SIG-M5 treated with dmso at 0.1 percent for 504 hours (cell line): ENCODE measurements around the gene IER5.

Source experiments
- DNase-seq: peaks from one replicate; lab custom pipeline; 2025; ENCODE audit not compliant: unreplicated experiment; lab: John Stamatoyannopoulos, UW

The IER5 gene

DNA sequence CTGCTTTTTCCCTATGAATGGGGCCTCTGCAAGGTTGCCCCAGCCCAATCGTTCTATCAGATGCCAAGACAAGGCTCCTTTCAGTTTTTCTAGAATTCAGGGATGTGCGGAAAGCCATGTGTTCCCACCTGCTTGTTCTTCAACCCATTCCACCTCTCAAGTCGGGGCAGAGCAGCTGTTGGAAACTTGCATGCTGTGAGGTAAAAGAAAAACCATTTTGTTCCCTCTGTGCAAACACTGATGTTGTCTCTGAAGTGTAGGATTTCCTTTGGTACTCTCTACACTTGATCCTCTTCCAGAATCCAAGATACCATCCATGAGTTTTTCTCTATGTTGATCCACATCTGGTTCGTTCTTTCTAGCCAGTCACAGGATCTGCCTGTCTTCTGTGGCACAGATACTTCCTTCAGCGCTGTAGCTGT, 7.3 kb downstream of the IER5 start:
- DNase-seq = no peak

DNA sequence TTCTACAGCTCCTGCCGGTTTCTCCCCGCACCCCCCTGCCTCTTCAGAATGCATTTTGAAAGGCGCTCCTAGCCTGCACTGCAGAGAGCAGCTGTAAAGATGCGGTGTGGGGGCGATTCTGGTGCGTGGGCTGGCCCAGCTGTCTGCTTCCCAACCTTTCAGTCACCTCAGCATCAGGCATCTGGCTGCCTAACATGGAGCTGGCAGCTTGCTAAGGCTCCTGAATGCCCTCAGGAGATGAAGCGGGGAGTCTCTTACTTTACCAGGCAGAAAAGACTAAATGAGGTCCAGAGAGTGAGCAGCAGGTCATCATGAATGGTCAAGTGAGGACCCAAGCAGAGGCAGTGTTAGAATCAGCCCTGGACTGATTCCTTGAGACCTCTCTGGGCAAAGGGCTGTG, 8.7 kb downstream of the IER5 start:
- no peak for DNase-seq

DNA sequence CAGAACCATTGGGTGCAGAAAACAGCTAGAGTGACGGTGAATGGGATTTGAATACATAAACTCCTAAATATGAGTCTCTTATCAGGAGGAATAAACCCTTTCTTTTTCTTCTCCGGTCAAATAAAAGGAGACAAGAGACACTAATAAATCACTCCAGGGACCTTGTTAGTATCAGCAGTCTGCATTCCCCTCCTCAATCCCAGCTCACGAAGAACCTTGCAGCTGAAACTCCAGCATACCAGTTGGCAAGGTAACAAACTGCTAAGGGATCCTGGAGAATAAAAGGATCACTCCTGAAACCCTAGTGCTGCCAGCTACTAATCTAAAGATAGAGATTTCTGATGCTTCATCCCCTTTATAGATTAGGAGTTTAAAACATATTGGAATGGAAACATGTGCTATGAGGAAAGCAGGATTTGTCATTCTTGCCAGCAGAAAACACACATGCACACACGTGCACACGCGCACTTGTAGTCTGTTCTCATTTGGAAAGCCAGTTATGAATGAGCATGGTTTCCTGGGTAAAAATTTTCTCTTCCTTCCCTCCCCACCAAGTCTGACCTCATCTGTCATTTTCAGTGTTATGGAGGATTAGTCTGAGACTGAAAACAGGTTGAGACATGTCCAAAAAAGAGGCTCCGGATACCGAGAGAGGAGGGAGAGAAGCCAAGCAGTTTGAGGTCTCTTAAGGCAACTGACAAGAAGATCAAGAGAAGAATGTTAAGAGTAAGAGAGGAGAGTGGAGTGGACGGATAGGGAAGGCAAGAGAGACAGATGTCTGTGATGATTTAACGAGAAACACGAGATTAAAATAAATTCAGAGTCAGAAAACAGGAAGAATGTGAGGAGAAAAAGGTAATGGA, 10.9 kb downstream of the IER5 start:
- peak; percentile 30 for DNase-seq

DNA sequence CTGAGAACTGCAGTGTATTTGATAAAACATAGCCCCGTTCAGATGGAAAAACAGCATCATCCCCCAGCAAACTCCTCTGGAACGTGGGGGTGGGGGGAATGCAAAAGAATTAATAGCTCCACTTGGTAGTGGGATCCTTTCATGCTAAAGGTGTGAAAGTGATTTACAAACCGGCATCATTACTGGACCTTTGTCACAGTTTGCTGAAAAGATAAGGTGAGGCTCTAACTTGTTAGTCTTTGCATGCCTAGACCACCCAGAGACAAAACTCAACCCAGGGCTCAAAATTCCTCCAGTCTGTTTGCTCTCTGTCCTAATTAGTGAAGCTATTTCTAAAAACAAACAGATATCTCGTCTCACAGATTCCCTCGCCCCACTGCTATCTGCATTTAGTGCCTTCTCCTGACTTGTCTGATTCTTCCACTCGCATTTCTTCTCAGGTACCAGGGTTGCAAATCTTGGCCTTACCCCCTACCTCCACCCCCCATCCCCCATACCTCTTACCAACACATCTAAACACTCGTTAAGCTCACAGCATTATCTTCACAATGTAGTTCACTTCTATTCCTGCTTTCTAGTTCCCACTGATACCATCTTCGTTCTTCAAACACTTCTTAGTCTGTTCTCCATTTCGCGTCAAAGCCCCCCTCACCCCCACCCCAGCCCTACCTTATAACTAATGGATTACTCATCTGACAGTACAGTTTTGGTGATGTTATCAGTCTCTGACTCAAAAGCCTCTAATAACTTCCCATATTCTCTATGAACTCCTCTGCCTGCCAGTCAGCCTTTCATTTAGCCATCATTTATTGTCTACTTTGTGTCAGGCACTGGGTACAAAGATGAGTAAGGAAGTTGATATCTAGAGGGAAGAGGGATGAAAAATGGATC, 11.8 kb downstream of the IER5 start:
- DNase-seq = no peak

DNA sequence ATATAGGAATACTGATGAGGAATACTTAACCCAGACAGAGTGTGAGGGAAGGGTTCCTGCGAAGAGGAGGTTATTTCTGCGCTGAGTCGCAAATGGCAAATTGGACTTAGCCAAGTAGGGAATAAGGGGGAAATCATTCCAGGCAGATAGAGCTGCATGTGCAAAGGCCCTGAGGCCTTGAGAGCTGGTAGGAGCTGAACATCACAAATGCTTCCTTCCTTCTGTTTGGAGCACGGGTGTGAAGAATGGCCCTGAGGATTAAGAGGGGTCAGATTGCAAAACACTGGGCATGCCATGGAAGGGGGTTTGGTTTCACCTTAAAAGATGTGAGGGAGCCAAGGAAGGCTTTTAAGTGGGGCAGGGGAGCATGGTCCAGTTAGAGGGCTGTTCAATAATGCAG, 12.4 kb downstream of the IER5 start:
- DNase-seq = no peak

DNA sequence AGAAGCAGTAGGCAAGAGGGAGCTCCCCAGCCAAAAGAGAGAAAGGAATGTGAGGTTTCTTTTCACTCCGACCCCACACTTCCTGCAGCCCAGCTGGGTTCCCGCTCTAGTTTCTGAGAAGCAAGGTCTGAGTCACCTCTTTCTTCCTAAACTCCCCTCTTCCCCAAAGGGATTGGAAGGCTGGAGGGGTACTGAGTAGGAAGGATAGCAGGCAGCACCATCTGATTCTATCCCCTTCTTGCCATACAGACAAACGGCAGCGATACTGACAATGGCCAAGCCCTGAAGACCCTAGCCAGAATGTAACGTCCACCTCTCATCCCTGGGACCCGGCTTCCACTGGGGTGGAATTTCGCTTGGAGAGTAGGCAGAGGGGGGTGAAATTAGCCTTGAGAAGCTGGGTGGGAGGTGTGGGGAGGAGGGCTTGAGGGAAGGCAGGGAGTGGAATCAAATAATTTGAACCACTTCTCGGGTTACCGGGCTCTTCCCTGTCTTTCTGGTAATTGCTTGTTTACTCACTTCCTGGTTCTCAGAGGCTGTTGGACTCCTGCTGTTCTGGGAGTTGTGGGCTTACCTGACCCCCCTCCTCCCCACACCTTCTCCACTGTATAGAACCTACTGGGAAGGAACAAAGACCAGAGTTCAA, 13.2 kb downstream of the IER5 start:
- DNase-seq = no peak

DNA sequence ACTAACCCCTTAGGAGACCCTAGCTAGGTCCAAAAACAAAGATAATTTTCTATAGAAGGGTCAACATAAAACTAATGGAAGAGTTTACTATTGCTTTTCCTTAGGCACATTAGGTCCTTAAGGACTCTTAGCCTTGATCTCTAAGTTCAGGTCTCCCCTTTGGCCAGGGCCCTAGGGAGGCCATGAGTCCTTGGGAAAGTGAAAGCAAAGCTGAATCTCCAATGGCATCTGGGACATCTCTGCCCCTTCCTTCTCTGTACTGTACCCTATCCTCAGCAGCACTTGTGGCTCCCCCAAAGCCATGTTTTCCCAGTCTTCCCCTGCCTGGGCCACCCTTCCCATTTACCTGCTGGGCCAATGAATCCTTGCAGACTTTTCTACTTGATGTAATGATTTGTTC, 14.3 kb downstream of the IER5 start:
- no peak for DNase-seq

DNA sequence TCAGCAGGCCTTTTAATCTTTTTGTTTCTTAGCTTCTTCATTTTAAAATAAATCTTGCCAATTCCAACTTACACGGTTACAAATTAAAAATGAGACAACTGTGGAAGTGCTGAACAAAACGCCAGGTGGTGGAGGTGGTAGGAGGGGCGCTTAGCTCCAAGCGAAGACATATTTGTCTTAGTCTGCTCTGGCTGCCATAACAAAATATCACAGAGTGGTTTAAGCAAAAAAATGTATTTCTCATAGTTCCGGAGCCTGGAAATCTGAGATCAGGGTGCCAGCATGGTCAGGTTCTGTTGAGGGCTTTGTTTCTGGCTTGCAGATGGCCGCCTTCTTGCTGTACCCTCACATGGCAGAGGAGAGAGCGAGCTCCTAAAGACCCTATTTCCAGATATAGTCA, 14.9 kb downstream of the IER5 start:
- DNase-seq = no peak

DNA sequence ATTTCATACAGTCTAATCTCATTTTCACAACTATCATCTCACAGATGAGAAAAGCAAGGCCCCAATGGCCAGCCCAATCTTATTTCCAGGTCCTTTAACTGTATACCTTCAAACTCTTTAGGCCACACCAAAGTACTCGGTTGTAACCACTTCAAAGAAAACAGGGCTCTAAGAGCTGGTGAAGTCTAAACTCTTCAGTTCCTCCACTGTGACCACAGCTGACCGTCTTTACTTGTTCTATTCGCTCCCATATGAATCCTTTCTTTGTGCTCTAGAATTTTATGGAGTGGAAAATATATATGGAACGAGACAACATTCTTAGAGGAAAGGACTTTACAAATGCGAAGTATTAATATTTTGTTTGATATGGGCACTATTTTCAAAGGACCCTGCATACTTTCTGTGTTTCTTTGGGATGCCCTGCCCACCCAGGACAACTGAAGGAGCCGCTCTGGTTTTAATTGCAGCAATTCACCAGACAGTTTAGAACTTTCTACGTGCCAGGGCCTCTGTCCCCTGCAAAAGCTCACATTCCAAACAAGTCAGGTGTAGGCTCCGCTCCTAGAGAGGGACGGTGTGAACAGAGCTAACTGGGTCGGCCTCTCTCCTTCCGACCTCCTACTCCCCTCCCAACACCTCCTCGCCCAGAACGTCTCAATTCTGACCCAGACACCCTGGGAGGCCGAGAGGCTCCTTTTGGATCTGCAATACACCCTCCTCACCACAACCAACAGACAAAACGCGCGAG, 15.7 kb downstream of the IER5 start:
- no peak for DNase-seq

DNA sequence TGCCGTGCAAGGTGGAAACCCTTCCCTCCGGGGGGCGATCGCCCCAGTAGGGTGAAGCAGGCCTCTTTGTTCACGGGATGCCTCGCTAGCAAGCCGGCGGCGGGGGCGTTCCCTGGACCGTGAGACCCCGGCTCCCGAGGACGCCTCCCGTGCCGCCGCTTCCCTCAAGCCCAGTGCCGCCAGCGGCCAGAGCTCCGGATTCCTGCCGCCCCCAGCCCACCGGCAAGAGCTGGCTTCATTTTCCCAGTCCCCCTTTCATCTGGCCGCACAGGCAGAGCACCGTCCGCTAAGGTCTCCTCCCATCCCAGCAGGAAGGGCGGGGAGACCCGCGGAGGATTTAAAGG, 16.3 kb downstream of the IER5 start:
- DNase-seq = no peak

DNA sequence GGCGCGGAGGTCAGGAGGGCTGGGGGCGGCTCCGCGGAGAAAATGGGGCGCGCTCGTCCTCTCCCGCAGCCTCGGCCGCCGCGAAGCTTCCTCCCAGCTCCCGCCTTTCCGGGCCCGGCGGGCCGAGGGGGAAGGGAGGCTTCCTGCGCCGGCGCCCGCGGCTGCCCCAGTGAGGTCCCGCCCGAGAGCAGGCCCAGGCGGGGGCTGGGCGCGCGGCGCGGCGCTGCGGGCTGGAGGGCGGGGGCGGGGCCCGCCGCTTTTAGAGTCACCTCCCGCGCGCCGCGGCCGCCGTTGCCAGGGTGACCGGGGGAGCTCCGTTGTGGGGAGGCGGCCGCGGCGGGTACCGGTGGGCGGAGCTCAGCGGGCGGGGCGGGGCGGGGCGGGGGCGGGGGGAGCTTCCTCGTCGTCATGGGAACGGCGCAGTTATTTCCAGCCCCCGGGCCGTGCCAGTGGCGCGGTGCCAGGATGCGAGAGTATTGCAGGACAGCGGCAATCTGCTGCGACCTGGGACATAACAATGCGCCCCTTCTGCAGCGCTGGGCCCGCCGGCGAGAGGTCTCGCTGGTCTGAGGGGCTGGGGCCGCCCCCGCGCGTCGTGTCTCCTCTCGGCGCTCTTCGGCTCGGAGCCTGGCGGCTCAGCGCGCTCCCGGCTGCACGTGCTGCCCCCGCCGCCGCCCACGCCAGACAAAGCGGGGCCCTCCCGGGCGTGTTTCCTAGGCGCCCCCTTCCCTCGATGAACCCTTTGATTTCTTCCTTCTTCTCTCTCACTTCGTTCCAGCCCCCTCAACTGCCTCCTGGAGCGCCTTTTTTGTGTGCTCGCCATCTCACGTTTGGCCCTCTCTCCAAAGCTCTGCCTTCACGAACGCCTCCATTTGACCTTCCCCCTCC, 16.9 kb downstream of the IER5 start:
- peak; percentile 90 for DNase-seq

DNA sequence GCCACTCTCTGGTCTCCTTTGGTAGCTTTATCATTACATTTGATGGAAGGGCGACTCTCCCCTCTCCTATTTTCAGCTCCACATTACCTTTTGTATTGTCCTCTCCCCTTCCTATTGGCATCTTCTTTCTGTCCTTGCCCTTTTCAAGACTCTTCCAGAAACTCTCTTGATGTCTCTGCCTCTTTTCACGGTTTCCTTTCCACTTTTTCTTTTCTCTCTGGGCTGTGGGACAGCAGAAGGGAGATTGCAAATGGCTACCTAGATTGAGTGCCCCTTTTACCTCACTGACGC, 17.5 kb downstream of the IER5 start:
- DNase-seq = no peak

DNA sequence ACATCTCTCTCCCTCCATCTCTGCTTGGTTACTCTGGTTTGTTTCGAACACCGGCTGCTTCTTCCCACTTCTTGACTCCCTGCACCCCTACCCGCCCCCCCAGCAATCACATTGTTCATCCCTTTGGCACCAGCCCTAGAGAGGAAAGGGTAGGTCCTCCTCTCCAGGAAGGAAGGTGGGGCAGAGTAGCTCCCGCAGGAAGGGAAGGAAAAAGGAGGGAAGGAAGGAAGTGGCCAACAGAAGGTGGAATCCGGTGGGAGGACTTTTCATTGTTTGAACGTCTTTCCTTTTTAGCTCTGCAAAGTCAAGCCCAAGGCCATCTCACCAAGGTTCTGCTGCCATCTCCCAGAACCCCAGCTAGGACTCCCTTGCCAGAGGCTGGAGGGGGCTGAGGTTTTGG, 18.0 kb downstream of the IER5 start:
- DNase-seq = no peak

DNA sequence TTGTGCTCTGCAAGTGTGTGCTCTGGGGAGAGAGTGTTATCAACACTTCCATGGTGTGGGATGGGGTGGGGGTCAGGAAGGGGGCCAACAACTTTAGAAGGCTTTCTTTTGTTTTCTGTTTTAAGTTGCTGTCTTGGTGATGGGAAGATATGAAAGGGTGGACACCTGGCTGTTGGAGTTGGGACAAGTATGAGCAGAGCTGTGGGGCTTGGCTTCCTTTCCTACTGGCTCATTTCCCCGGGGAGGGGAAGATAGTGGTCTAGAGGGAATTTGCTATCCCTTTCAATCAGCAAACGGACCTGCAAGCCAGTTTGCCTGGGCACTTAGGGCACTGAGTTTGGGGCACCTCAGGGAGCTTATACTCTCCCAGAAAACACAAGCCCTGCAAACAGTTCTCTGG, 19.2 kb downstream of the IER5 start:
- no peak for DNase-seq

DNA sequence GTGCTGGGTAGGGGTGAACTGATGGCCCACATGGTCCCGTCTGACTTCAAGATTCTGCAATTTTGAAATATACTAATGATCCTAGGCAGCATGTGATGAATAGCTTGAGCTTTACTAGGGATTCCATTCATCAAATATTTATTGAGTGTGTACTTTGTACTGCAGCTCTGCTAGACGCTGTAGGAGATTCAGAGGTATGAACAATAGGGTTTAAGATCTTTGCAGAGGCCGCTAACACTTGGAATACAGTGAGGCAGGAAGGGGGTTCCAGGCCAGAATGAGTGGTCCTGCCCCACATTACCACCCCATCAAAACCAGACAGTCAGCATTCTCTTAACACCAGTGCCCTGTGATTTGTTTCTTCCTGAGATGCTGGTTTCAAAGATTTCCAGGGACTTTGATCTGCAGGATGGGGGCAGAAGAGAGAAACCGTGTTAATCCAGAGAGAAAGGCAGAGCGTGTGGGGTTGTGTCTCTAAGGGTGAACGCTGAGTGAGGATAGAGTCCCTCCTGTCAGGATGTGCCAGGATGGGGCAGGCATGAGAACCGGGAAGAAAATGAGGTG, 19.9 kb downstream of the IER5 start:
- DNase-seq = no peak

DNA sequence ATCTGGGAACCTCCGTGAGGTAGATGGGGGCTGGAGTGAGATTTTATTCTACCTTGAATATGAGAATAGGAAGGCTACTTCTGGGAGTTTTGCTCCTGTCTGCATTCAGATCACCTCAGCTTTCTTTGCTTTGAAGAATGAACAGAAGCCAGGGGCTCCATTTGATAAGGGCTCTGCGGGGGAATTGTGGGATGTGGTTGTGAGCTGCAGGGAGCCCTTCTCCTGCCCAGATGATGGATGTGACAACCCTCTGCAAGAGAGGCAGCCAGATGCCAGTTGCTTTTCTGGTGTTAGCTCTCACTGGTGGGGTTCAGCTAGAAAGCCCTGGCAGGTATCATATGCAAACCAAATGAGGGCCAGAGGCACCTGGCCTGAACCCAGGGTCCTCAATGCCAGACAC, 21.5 kb downstream of the IER5 start:
- no peak for DNase-seq

DNA sequence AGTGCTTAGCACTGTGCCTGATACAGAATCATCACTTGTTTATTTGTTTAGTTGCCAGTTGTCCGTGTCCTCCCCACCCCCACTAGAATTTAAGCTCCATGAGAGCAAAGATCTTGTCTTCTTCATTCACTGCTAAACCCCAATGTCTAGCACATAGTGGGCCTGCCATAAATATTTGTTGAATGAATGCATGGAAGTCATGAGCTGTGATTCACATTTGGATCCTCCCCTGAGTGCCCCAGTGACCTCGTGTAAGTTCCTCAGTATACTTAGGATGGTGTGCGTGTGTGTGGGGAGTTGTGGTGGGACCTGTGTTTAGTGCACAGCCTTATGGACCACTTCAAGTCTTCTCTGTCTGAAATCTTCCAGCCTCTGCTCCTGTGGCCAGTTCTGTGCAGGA, 23.1 kb downstream of the IER5 start:
- no peak for DNase-seq

DNA sequence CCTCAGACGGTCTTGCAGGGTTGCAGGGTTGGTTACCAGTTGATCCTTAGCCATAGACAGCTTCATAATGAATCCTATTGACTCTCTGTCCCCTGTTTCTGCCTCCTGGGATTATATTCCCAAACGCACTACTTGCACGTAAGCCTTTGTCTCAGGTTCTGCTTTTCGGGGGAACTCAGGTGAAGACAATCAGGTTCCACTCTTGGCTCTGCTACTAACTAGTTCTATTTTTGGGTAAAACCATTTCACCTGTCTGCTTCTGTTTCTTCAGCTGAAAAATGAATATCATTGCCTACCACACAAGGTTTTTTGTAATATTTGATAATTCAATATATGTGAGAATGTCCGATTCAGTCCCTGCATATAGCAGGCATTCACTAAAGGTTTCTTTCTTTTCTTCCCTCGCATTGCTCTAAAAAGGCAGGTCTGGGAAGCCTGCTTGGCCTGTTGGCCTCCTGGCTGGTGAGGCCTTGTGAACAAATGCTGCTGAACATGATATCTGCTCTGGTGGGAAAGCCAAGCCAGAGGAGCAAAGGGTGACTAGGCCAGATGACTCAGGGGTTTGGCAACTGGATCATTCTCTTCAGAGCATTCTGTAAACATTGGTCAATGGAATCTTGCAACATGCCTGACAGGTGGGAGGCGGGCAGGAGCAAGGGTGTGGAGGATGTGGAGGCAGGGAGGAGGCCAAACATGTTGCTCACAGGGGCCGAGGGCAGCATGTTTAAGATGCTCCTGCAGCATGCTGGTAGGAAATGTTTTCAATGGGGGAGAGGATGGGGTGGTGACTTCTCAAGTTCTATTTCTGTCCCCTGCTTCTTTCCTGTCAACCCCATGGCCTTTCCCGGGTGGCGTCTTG, 23.8 kb downstream of the IER5 start:
- peak; percentile 95 for DNase-seq

DNA sequence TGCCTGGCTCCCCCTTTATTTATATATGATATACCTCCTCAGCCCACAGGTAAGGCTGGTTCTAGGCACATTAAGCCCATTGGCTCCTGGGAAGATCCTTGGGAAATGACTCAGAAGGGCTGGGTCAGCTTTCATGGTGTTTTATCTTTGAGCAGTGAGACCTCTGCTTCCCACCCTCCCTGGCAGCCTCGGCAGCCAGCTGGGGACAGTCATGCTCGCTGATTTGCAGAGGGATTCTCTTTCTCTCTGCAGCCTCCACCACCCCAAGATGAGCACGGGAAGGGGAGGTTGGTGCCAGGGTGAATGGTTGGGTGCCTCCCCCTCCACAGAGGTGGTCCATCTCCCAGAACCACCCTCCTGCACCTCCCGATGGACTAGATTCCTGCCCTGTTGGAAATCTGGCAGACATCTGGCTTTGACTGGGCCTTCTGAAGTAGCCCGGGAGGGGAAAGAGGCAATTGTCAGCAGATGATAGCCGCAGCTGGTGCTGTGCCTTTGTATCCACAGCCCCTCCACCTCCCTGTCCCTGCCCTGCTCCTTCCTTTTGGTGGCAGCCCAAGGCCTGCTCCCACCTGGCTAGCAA, 24.6 kb downstream of the IER5 start:
- no peak for DNase-seq
